Measurements from ENCODE around the gene TMEM263.

DNA sequence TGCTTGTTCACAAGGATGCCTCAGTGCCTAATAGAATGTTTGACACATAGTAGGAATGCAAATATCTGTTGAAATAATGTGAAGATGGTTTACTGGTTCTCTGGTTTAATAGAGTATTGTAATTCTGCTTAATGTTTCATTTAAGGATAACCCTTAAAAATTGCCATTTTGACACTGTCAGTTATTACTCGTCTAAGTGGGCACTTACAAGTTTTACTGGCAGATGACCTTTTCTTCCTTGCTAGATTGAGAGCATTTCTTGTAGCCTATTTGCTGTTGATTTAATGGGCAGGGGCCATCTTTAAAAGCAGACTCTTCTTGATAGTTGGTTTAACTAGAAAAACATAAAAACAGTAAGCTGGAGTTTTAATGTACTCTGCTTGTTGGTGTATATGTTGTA is 1.9 kb downstream of the TMEM263 start:
- TF ChIP-seq EZH2 (IDR thresholded peaks at IDR 0.05; ENCODE audit: borderline replicate concordance, low read depth, low read length, severe bottlenecking) (no peak), CTCF (IDR thresholded peaks at IDR 0.05; ENCODE audit: extremely low read depth in 1 of 2, insufficient read depth in 1 of 2, low read depth in 1 of 2, low read length in 2 of 2) (no peak), MAX (IDR thresholded peaks at IDR 0.05; ENCODE audit: insufficient read depth, insufficient read length) (no peak), POLR2AphosphoS5 (IDR thresholded peaks at IDR 0.05; ENCODE audit: insufficient read depth, low read depth, low read length) (no peak), GATA2 (IDR thresholded peaks at IDR 0.05; ENCODE audit: insufficient read depth, insufficient read length, low read depth, low read length) (no peak), POLR2A (IDR thresholded peaks at IDR 0.05; ENCODE audit: low read depth, low read length) (no peak), MYC (IDR thresholded peaks at IDR 0.05; ENCODE audit: low read depth, low read length) (no peak), FOS (IDR thresholded peaks at IDR 0.05; ENCODE audit: borderline replicate concordance, insufficient read depth, low read length) (no peak), JUN (IDR thresholded peaks at IDR 0.05; ENCODE audit: borderline replicate concordance, insufficient read depth, insufficient read length, low read depth) (no peak)
